TTC549 (cell line): Measurements from ENCODE around the gene IPO4.
"Not testable (repeated sequence)": the region's sequence is repeated elsewhere in the genome, so short reads cannot be mapped to it uniquely, and the experiment has no call there.

Source experiments
- FAIRE-seq: peaks from 2 replicates; lab custom pipeline; 2012; peaks lifted over from hg19 to GRCh38; lab: Jason Lieb, UNC

Gene IPO4, protein sequence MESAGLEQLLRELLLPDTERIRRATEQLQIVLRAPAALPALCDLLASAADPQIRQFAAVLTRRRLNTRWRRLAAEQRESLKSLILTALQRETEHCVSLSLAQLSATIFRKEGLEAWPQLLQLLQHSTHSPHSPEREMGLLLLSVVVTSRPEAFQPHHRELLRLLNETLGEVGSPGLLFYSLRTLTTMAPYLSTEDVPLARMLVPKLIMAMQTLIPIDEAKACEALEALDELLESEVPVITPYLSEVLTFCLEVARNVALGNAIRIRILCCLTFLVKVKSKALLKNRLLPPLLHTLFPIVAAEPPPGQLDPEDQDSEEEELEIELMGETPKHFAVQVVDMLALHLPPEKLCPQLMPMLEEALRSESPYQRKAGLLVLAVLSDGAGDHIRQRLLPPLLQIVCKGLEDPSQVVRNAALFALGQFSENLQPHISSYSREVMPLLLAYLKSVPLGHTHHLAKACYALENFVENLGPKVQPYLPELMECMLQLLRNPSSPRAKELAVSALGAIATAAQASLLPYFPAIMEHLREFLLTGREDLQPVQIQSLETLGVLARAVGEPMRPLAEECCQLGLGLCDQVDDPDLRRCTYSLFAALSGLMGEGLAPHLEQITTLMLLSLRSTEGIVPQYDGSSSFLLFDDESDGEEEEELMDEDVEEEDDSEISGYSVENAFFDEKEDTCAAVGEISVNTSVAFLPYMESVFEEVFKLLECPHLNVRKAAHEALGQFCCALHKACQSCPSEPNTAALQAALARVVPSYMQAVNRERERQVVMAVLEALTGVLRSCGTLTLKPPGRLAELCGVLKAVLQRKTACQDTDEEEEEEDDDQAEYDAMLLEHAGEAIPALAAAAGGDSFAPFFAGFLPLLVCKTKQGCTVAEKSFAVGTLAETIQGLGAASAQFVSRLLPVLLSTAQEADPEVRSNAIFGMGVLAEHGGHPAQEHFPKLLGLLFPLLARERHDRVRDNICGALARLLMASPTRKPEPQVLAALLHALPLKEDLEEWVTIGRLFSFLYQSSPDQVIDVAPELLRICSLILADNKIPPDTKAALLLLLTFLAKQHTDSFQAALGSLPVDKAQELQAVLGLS

GRCh38 chr14:24188251-24189058, at the start of gene IPO4:
TSS of gene IPO4 (minus strand) at chr14:24188816. CDS start at chr14:24188787, 29 bp downstream.
- no peak for FAIRE-seq

DNA sequence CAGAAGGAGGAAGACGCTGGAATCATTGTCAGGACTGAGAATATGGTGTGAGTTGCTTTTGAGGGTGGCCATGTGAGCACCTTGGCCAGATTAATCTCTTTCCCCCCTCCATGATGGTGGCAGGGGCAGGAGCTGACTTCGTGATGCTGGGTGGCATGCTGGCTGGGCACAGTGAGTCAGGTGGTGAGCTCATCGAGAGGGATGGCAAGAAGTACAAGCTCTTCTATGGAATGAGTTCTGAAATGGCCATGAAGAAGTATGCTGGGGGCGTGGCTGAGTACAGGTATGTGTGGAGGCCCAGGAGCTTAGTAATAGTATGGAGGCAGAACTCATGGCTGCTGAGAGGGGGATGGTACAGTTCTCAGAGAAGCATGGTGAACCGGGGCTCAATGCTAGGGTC, 49.5 kb upstream of the IPO4 start:
- no peak for FAIRE-seq

- FAIRE-seq = no peak
Observed at GRCh38 chr14:24237463-24237955, 48.9 kb upstream of the IPO4 start.

- no peak for FAIRE-seq
Observed at GRCh38 chr14:24236689-24237462, 48.3 kb upstream of the IPO4 start.

DNA sequence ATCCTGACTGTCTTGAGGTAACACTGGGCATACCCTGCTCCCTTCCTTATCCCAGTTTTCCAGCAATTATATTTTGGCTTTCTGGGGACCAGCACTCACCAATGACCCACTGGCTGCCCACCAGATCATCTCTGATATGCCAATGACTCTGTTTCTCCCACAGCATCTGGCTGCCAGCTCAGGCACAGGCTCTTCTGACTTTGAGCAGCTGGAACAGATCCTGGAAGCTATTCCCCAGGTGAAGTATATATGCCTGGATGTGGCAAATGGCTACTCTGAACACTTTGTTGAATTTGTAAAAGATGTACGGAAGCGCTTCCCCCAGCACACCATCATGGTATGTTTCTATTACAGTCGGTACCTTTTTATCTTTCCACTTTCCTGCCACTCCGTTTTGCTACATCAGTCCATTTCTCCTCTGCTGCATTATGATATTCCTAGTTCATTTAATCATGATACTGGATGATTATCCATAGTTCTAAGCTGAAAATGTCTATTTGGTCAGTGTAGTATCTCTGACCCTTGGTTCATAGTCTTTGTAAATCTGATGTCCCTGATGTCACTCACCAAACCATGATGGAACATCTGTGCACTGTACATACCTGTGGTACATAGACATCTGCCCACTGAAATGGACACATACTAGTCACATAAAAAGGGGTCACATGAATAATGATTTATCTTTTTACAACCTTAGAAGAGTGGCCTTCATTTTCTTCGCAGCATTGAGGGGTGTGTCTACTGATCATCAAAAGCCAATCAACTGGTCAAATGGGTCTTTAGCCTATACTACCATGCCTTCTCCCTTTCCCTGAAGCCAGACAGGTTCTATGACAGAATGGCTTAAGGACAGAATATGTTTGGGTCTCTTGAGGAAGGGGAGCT, 47.4 kb upstream of the IPO4 start:
- FAIRE-seq = no peak

- FAIRE-seq = no peak
Observed at GRCh38 chr14:24234095-24235005, 45.7 kb upstream of the IPO4 start.

DNA sequence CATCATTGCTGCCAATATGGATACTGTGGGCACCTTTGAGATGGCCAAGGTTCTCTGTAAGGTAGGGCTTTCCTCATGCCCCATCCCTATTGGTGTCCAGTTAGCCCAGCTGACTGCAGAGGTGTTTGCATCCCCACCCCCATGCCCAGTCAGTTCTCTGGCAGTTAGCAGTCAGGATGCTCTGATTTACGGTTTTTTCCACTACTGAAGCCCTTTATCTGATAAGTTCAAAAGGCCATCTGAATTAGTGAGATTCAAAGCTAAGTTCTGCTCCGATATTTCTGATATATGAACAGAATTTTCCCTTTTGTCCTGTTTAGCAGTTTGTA, 44.9 kb upstream of the IPO4 start:
- no peak for FAIRE-seq

DNA sequence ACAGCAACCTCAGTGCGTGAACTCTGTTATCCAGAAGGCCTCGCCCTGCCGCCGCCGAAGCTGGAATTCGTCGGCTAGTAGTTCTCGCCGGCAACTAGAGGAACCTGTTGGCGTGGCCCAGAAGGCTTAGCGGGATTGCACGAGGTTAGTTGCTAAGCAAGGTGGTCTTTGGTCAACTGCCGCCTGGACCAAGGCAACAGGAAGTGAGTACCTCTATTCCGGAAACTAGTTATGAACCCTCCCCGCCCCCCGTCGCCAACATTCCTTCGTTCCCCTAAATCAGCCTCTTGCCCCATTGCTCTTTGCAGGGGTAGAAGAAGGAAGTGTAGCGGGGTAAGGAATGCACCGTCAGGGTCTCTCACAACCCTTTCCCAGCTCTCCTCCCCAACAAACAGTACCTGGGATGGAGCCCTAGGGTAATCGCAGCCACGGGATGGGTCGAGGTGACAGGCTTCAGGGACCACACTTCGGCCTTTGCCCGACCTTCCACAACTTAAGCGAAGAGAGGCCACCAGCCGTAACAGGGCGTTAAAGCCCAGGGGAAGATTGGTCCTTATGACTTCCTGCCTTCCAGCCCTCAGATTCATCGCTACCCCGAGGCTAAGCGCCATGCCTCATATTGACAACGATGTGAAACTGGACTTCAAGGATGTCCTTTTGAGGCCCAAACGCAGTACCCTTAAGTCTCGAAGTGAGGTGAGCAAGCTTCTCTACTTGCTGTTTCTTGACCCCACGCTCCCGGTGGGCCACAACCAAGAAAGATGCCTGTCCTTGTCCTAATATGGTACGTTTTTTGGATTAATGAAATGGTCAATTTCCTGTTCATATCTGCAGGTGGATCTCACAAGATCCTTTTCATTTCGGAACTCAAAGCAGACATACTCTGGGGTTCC, 44.3 kb upstream of the IPO4 start, which contains the start of gene GMPR2:
GMPR2 (plus strand) TSS at position 285 of the 893 bp plus-strand sequence; CDS start at position 610, 325 bp downstream.
- no peak for FAIRE-seq

- FAIRE-seq = no peak
Observed at GRCh38 chr14:24232121-24232644, 43.6 kb upstream of the IPO4 start, which contains the start of gene NEDD8. TSS of gene NEDD8 (minus strand) at chr14:24232367. CDS start at chr14:24232267, 100 bp downstream.

- no peak for FAIRE-seq
Observed at GRCh38 chr14:24231263-24232120, 42.9 kb upstream of the IPO4 start.

DNA sequence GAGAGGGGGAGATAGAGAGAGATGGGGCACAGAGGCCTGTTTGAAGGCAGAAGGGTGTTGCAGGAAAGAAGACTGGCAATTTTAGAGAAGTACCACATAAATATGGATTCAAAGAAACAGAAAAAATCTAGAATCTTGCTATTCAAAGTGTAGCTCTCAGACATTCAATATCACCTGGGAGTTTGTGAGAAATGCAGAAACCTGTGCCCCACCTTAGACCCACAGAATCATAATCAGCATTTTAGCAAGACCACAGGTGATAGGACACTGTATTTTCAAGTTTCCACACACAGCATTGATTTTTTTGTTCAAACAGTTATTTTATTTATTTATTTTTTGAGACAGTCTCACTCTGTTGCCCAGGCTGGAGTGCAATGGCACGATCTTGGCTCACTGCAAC, 40.3 kb upstream of the IPO4 start:
- no peak for FAIRE-seq

- FAIRE-seq = no peak
Observed at GRCh38 chr14:24226473-24226872, 37.9 kb upstream of the IPO4 start.

GRCh38 chr14:24224618-24225071, 36.0 kb upstream of the IPO4 start:
- no peak for FAIRE-seq

DNA sequence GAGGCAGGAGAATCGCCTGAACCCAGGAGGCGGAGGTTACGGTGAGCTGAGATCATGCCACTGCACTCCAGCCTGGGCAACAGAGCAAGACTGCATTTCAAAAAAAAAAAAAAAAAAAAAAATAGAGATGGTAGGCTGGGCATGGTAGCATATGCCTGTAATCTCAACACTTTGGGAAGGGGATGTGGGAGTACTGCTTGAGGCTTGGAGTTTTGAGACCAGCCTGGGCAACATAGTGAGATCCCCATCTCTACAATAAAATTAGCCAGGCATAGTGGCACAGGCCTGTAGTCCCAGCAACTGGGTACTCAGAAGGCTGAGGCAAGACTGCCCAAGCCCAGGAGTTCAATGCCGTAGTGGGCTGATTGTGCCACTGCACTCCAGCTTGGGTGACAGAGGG, 34.4 kb upstream of the IPO4 start:
- not testable (repeated sequence) for FAIRE-seq

- no peak for FAIRE-seq
Observed at GRCh38 chr14:24219521-24219920, 30.9 kb upstream of the IPO4 start.

GRCh38 chr14:24219080-24219479, 30.5 kb upstream of the IPO4 start:
- no peak for FAIRE-seq
